K562 (cell line): ENCODE data around the gene PPP1R36. TPM values are rescaled to one million over a fixed set of nuclear protein-coding genes. Genes with fewer than 3 reads are reported as not detected.

Source experiments
- SREBF1 ChIP-seq: fragments of 150-350 bp; IDR thresholded peaks from 2 replicates; pipeline ENCODE4 v1.6.1; 2014; ENCODE audit warnings: antibody characterized with exemption, low read depth, low read length, borderline replicate concordance
- ZNF780A ChIP-seq: fragments of 250-450 bp; sonication (Bioruptor Pico); IDR thresholded peaks from 2 replicates; pipeline ENCODE4 v1.5.0; 2021; ENCODE audit warnings: mild to moderate bottlenecking
- ZNF79 ChIP-seq: fragments of 250-450 bp; sonication (Bioruptor Pico); IDR thresholded peaks from 2 replicates; pipeline ENCODE4 v1.4.0; 2020; ENCODE audit warnings: low read depth, mild to moderate bottlenecking, moderate library complexity
- polyA plus RNA-seq, 8 experiments: library from polyadenylated mRNA; depleted of rRNA in 4 of 8; stranded (reverse) in 5 of 8; unstranded in 3 of 8; fragments of >200 nt; fragmentation: Nextera tagmentation in 2 of 8; fragmentation: Illumina TruSeq in 1 of 8; extraction: Ambion mirVana in 2 of 8; extraction: Trizol in 1 of 8; gene quantifications; 2 replicates each; pipeline versions ENCODE4 v1.2.1 to v1.2.3, GENCODE V29; 2011 to 2014; ENCODE audit warnings: inconsistent platforms in 1 of 8, missing spikeins in 1 of 8
- total RNA-seq, 7 experiments: library from RNA; depleted of rRNA in 6 of 7; stranded (reverse); fragments of >200 nt in 6 of 7; fragmentation: Illumina TruSeq in 2 of 7; extraction: Trizol in 2 of 7; gene quantifications; 2 replicates each; pipeline versions ENCODE4 v1.2.1 to v1.2.3, GENCODE V29; 2011 to 2021; ENCODE audit warnings: low replicate concordance in 1 of 7
- TF ChIP-seq, protein P1 (sequence below), 2 experiments: fragments of 450-650 bp; formaldehyde crosslinking in 1 of 2; IDR thresholded peaks; 2 replicates each; pipeline versions ENCODE4 v1.4.0 to v1.6.1; 2014 to 2020; ENCODE audit warnings: mild to moderate bottlenecking in 2 of 2, borderline replicate concordance in 1 of 2, low read depth in 1 of 2
- TF ChIP-seq, protein P2 (sequence below), 2 experiments: IDR thresholded peaks; 2 replicates each; pipeline ENCODE4 v1.6.1; 2011; ENCODE audit warnings: borderline replicate concordance in 1 of 2, control low read depth in 1 of 2, low read depth in 1 of 2, low read length in 1 of 2, mild to moderate bottlenecking in 1 of 2, mixed read lengths in 1 of 2, moderate library complexity in 1 of 2; ENCODE audit not compliant: insufficient read depth in 1 of 2, insufficient read length in 1 of 2, poor library complexity in 1 of 2, severe bottlenecking in 1 of 2; ENCODE audit errors: extremely low read depth in 1 of 2
- TF ChIP-seq, protein P3 (sequence below): sonication (generic); formaldehyde crosslinking; IDR thresholded peaks from 2 replicates; pipeline ENCODE4 v1.8.1; 2023; ENCODE audit warnings: mild to moderate bottlenecking, missing genetic modification reagents

Gene PPP1R36
- total and polyA plus RNA-seq, 9 of the 15 experiments (the other 6 are each of a cell fraction or from before 2014, with no cell fraction given), result 0.29 TPM; not detected in 8

DNA sequence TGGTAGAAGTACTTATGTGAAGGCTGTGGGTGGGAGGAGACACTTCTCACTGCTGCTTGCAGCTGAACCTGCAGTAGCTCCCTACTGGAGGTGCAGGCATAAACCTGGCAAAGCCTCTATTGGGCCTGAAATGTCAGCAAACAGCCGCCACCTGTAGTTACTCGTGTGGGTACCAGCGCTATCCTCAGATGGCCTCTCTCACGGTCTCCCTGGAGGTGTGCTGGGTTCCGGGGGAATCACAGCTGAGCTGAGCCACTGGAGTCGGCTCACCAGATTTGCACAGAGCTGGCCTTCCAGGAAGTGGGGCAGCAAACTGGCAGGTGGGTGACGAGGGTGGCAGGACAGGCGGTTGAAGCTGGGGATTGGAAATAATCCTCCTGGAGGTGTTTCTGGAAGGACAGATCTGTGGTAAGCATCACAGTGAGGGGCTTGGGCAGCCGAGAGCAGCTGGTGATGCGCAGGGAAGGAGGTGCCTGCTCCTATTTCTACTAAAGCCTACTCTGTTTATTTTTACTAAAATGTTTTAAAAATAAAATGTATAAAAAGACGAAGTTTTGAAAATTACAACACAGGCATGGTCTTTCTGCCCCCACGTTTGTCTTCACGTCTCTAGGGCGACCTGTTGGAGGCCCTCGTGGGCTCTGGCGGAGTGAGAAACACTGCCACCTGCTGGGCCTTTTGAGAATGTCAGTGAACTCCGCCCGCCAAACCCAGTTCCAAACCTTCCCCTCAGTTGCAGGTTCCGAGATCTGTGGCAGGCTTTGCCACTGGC is 86.6 kb downstream of the PPP1R36 start (continued):
- TF ChIP-seq, protein P1, sequence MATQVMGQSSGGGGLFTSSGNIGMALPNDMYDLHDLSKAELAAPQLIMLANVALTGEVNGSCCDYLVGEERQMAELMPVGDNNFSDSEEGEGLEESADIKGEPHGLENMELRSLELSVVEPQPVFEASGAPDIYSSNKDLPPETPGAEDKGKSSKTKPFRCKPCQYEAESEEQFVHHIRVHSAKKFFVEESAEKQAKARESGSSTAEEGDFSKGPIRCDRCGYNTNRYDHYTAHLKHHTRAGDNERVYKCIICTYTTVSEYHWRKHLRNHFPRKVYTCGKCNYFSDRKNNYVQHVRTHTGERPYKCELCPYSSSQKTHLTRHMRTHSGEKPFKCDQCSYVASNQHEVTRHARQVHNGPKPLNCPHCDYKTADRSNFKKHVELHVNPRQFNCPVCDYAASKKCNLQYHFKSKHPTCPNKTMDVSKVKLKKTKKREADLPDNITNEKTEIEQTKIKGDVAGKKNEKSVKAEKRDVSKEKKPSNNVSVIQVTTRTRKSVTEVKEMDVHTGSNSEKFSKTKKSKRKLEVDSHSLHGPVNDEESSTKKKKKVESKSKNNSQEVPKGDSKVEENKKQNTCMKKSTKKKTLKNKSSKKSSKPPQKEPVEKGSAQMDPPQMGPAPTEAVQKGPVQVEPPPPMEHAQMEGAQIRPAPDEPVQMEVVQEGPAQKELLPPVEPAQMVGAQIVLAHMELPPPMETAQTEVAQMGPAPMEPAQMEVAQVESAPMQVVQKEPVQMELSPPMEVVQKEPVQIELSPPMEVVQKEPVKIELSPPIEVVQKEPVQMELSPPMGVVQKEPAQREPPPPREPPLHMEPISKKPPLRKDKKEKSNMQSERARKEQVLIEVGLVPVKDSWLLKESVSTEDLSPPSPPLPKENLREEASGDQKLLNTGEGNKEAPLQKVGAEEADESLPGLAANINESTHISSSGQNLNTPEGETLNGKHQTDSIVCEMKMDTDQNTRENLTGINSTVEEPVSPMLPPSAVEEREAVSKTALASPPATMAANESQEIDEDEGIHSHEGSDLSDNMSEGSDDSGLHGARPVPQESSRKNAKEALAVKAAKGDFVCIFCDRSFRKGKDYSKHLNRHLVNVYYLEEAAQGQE (IDR thresholded peaks at IDR 0.05; ENCODE audit: borderline replicate concordance), result peak; percentile 24; the same call in 1 of the 2 replicates
- TF ChIP-seq, protein P1 (CRISPR knock-in tag; IDR thresholded peaks at IDR 0.05; ENCODE audit: low read depth), result no peak
- TF ChIP-seq SREBF1 (no peak), ZNF79 (CRISPR knock-in tag) (no peak), ZNF780A (no peak)
- TF ChIP-seq, protein P2, sequence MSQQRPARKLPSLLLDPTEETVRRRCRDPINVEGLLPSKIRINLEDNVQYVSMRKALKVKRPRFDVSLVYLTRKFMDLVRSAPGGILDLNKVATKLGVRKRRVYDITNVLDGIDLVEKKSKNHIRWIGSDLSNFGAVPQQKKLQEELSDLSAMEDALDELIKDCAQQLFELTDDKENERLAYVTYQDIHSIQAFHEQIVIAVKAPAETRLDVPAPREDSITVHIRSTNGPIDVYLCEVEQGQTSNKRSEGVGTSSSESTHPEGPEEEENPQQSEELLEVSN (IDR thresholded peaks at IDR 0.05; ENCODE audit: borderline replicate concordance in 1 of 2, extremely low read depth in 1 of 2, insufficient read depth in 1 of 2, insufficient read length in 1 of 2, low read depth in 1 of 2, low read length in 1 of 2, poor library complexity in 1 of 2, severe bottlenecking in 1 of 2), result peak in 1 of 2 experiments; percentile 8
- TF ChIP-seq, protein P3, sequence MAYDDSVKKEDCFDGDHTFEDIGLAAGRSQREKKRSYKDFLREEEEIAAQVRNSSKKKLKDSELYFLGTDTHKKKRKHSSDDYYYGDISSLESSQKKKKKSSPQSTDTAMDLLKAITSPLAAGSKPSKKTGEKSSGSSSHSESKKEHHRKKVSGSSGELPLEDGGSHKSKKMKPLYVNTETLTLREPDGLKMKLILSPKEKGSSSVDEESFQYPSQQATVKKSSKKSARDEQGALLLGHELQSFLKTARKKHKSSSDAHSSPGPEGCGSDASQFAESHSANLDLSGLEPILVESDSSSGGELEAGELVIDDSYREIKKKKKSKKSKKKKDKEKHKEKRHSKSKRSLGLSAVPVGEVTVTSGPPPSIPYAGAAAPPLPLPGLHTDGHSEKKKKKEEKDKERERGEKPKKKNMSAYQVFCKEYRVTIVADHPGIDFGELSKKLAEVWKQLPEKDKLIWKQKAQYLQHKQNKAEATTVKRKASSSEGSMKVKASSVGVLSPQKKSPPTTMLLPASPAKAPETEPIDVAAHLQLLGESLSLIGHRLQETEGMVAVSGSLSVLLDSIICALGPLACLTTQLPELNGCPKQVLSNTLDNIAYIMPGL, result no peak
